HepG2 (cell line): Measurements from ENCODE around the gene SART1. TPM values are rescaled to one million over a fixed set of nuclear protein-coding genes. Genes with fewer than 3 reads are reported as not detected.

Source experiments
- ARHGAP35 ChIP-seq: sonication (generic); formaldehyde crosslinking; IDR thresholded peaks from 2 replicates; pipeline ENCODE4 v1.9.0; 2022; ENCODE audit warnings: mild to moderate bottlenecking, inconsistent platforms, moderate library complexity, missing genetic modification reagents, borderline replicate concordance
- FIP1L1 ChIP-seq: fragments of 200-400 bp; formaldehyde crosslinking; IDR thresholded peaks from 2 replicates; pipeline ENCODE4 v1.6.1; 2018; ENCODE audit warnings: low read depth, mild to moderate bottlenecking, low read length, moderate library complexity, borderline replicate concordance; ENCODE audit not compliant: insufficient read depth
- GTF3A ChIP-seq: sonication (generic); formaldehyde crosslinking; conservative IDR thresholded peaks from 2 replicates; pipeline ENCODE4 v1.4.0; 2020; ENCODE audit warnings: mild to moderate bottlenecking, missing genetic modification reagents
- HOXA5 ChIP-seq: sonication (generic); formaldehyde crosslinking; IDR thresholded peaks from 2 replicates; pipeline ENCODE4 v1.4.0; 2020; ENCODE audit warnings: missing genetic modification reagents
- TARDBP ChIP-seq: sonication (generic); formaldehyde crosslinking; IDR thresholded peaks from 2 replicates; pipeline ENCODE4 v1.8.0; 2022; ENCODE audit warnings: mild to moderate bottlenecking, missing genetic modification reagents
- TOPORS ChIP-seq: sonication (generic); formaldehyde crosslinking; IDR thresholded peaks from 2 replicates; pipeline ENCODE4 v1.8.0; 2023; ENCODE audit warnings: mild to moderate bottlenecking, missing genetic modification reagents
- ZBTB39 ChIP-seq: sonication (generic); formaldehyde crosslinking; IDR thresholded peaks from 2 replicates; pipeline ENCODE4 v1.5.0; 2020; ENCODE audit warnings: missing genetic modification reagents
- ZMAT5 ChIP-seq: sonication (generic); formaldehyde crosslinking; IDR thresholded peaks from 2 replicates; pipeline ENCODE4 v1.5.0; 2020; ENCODE audit warnings: mild to moderate bottlenecking, low read depth, missing genetic modification reagents, borderline replicate concordance
- ZNF232 ChIP-seq: sonication (generic); formaldehyde crosslinking; IDR thresholded peaks from 2 replicates; pipeline ENCODE4 v1.4.0; 2020; ENCODE audit warnings: missing genetic modification reagents, borderline replicate concordance
- ZNF256 ChIP-seq: sonication (generic); formaldehyde crosslinking; conservative IDR thresholded peaks from 2 replicates; pipeline ENCODE4 v1.4.0; 2020; ENCODE audit warnings: missing genetic modification reagents
- ZNF331 ChIP-seq: sonication (generic); formaldehyde crosslinking; IDR thresholded peaks from 2 replicates; pipeline ENCODE4 v1.4.0; 2020; ENCODE audit warnings: missing genetic modification reagents
- ZNF382 ChIP-seq: sonication (generic); formaldehyde crosslinking; IDR thresholded peaks from 2 replicates; pipeline ENCODE4 v1.5.0; 2020; ENCODE audit warnings: missing genetic modification reagents, mild to moderate bottlenecking, borderline replicate concordance
- ZNF549 ChIP-seq: sonication (generic); formaldehyde crosslinking; IDR thresholded peaks from 2 replicates; pipeline ENCODE4 v1.5.0; 2020; ENCODE audit warnings: missing genetic modification reagents
- ZNF552 ChIP-seq: sonication (generic); formaldehyde crosslinking; IDR thresholded peaks from 2 replicates; pipeline ENCODE4 v1.9.0; 2022; ENCODE audit warnings: missing genetic modification reagents, mild to moderate bottlenecking, borderline replicate concordance
- ZNF562 ChIP-seq: sonication (generic); formaldehyde crosslinking; IDR thresholded peaks from 2 replicates; pipeline ENCODE4 v1.8.0; 2022; ENCODE audit warnings: missing genetic modification reagents, borderline replicate concordance
- ZNF674 ChIP-seq: sonication (generic); formaldehyde crosslinking; IDR thresholded peaks from 2 replicates; pipeline ENCODE4 v1.5.0; 2020; ENCODE audit warnings: low read depth, mild to moderate bottlenecking, missing genetic modification reagents
- ZNF780A ChIP-seq: sonication (generic); formaldehyde crosslinking; IDR thresholded peaks from 2 replicates; pipeline ENCODE4 v1.8.0; 2022; ENCODE audit warnings: mild to moderate bottlenecking, missing genetic modification reagents, moderate library complexity
- polyA plus RNA-seq, 8 experiments: library from polyadenylated mRNA; depleted of rRNA in 3 of 8; stranded (reverse) in 7 of 8; unstranded in 1 of 8; fragments of >200 nt; fragmentation: Illumina TruSeq in 4 of 8; extraction: Trizol in 4 of 8; gene quantifications; 2 replicates each; pipeline versions ENCODE4 v1.2.1 to v1.2.3, GENCODE V29; 2011 to 2016; ENCODE audit warnings: low read depth in 4 of 8, missing spikeins in 1 of 8, mixed read lengths in 1 of 8; ENCODE audit not compliant: insufficient read depth in 1 of 8
- total RNA-seq, 5 experiments: library from RNA; depleted of rRNA; stranded (reverse); fragments of >200 nt; fragmentation: Illumina TruSeq; extraction: Trizol; gene quantifications; 2 replicates each; pipeline ENCODE4 v1.2.3, GENCODE V29; 2016; ENCODE audit warnings: low read depth in 1 of 5
- TF ChIP-seq, protein P1 (sequence below): sonication (generic); formaldehyde crosslinking; IDR thresholded peaks from 2 replicates; pipeline ENCODE4 v1.8.0; 2022; ENCODE audit warnings: mild to moderate bottlenecking, missing genetic modification reagents, borderline replicate concordance
- TF ChIP-seq, protein P2 (sequence below): sonication (generic); formaldehyde crosslinking; IDR thresholded peaks from 2 replicates; pipeline ENCODE4 v1.9.0; 2021; ENCODE audit warnings: missing genetic modification reagents, borderline replicate concordance
- TF ChIP-seq, protein P3 (sequence below): sonication (generic); formaldehyde crosslinking; IDR thresholded peaks from 2 replicates; pipeline ENCODE4 v1.5.1; 2020; ENCODE audit warnings: missing genetic modification reagents, mild to moderate bottlenecking, borderline replicate concordance

Gene SART1
- total and polyA plus RNA-seq, 2 of the 13 experiments (the other 11 are each of a cell fraction or from before 2014, with no cell fraction given) = 11.3 to 22.5 TPM

DNA sequence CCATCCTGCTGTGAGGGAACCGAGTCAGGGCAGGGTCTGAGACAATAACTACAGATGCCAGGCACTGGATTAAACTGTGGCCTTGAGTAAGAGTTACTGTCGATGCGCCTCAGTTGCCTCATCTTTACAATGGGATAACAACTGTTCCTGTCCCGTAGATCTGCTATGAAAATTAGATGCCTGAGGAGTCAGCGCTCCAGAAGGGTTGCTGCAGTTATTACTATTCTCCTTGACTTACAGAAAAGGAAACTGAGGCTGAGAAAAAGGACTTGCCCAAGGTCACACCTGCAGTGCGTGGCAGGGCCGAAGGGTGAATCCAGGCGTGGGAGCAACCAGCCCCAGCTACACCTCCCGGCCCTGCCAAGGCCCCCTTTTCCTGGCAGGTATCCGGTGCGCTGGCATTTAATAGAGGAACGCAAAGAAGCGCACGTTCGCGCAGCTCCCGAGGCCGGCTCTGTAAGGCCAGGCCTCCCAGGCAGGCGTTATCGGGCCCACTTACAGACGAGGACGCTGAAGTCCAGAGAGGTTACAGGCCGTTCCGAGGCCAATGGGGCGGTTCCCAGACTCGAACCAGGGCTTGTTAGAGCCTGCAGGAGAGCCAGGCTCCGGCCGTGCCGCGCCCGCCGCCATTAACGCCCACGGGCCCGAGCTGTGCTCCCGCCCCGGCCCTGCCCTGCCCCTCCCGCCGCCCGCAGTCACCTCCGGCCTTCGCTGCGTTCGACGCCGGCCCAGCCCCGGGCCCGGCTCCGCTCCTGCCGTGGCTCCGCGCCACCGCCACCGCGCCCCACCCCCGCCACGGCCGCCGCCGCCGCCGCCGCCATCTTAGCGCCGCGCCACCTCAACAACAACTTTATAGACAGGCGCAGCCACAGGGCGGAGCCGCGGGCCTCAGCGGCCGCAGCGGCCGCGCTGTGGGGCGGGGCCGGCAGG, 43.1 kb upstream of the SART1 start, which contains the start of gene C11orf68 (continued):
- 0 out of 2 replicates have a peak, but pooled peaks have one; percentile 51 for TF ChIP-seq ARHGAP35
- no peak for TF ChIP-seq ZBTB39
- no peak for TF ChIP-seq ZNF674 (CRISPR knock-in tag)
- TF ChIP-seq TOPORS (CRISPR knock-in tag) = no peak
- TF ChIP-seq HOXA5 (CRISPR knock-in tag) = no peak
- no peak for TF ChIP-seq ZMAT5 (CRISPR knock-in tag)
- TF ChIP-seq, protein P1, sequence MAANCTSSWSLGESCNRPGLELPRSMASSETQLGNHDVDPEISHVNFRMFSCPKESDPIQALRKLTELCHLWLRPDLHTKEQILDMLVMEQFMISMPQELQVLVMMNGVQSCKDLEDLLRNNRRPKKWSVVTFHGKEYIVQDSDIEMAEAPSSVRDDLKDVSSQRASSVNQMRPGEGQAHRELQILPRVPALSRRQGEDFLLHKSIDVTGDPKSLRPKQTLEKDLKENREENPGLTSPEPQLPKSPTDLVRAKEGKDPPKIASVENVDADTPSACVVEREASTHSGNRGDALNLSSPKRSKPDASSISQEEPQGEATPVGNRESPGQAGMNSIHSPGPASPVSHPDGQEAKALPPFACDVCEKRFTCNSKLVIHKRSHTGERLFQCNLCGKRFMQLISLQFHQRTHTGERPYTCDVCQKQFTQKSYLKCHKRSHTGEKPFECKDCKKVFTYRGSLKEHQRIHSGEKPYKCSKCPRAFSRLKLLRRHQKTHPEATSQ (CRISPR knock-in tag) = no peak
- TF ChIP-seq ZNF549 (CRISPR knock-in tag) = no peak
- TF ChIP-seq FIP1L1 = no peak
- no peak for TF ChIP-seq ZNF562 (CRISPR knock-in tag)
- TF ChIP-seq, protein P2, sequence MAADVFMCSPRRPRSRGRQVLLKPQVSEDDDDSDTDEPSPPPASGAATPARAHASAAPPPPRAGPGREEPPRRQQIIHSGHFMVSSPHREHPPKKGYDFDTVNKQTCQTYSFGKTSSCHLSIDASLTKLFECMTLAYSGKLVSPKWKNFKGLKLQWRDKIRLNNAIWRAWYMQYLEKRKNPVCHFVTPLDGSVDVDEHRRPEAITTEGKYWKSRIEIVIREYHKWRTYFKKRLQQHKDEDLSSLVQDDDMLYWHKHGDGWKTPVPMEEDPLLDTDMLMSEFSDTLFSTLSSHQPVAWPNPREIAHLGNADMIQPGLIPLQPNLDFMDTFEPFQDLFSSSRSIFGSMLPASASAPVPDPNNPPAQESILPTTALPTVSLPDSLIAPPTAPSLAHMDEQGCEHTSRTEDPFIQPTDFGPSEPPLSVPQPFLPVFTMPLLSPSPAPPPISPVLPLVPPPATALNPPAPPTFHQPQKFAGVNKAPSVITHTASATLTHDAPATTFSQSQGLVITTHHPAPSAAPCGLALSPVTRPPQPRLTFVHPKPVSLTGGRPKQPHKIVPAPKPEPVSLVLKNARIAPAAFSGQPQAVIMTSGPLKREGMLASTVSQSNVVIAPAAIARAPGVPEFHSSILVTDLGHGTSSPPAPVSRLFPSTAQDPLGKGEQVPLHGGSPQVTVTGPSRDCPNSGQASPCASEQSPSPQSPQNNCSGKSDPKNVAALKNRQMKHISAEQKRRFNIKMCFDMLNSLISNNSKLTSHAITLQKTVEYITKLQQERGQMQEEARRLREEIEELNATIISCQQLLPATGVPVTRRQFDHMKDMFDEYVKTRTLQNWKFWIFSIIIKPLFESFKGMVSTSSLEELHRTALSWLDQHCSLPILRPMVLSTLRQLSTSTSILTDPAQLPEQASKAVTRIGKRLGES (CRISPR knock-in tag) = no peak
- TF ChIP-seq, protein P3, sequence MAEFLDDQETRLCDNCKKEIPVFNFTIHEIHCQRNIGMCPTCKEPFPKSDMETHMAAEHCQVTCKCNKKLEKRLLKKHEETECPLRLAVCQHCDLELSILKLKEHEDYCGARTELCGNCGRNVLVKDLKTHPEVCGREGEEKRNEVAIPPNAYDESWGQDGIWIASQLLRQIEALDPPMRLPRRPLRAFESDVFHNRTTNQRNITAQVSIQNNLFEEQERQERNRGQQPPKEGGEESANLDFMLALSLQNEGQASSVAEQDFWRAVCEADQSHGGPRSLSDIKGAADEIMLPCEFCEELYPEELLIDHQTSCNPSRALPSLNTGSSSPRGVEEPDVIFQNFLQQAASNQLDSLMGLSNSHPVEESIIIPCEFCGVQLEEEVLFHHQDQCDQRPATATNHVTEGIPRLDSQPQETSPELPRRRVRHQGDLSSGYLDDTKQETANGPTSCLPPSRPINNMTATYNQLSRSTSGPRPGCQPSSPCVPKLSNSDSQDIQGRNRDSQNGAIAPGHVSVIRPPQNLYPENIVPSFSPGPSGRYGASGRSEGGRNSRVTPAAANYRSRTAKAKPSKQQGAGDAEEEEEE (CRISPR knock-in tag) = no peak
- TF ChIP-seq ZNF780A (CRISPR knock-in tag) = no peak
- TF ChIP-seq GTF3A (CRISPR knock-in tag) = no peak
- no peak for TF ChIP-seq TARDBP (CRISPR knock-in tag)
- TF ChIP-seq ZNF331 (CRISPR knock-in tag) = no peak
- TF ChIP-seq ZNF382 (CRISPR knock-in tag) = no peak
- TF ChIP-seq ZNF256 (CRISPR knock-in tag) = no peak
- TF ChIP-seq ZNF552 = no peak
- TF ChIP-seq ZNF232 (CRISPR knock-in tag) = no peak
